Natural killer cell (primary cell): Measurements from ENCODE around the gene PKM. TPM values are rescaled to one million over a fixed set of nuclear protein-coding genes. Genes with fewer than 3 reads are reported as not detected.

Experiments used
- ATAC-seq, 3 donors: fragments of 150-1000 bp in 2 of 3; fragments of 200-7000 bp in 1 of 3; cut with Tn5 transposase; 1 replicate in 1 of 3; 2 replicates in 2 of 3; pipeline ENCODE4 v1.10.0; 2021; ENCODE audit warnings: mild to moderate bottlenecking in 2 of 3, moderate library complexity in 2 of 3
- DNase-seq, 2 donors: peaks; one replicate each; pipeline versions ENCODE4 v3.0.0 to v3.0.0-alpha.2; 2013 to 2021; ENCODE audit warnings: mixed read lengths in 1 of 2
- H3K27ac ChIP-seq: one replicate; pipeline ENCODE4 v1.5.1; 2013; ENCODE audit warnings: mild to moderate bottlenecking, low read length
- H3K27me3 ChIP-seq: one replicate; pipeline ENCODE4 v1.6.1; 2013; ENCODE audit warnings: low read length; ENCODE audit not compliant: control insufficient read depth, insufficient read depth
- H3K36me3 ChIP-seq: one replicate; pipeline ENCODE4 v1.6.1; 2013; ENCODE audit warnings: low read length; ENCODE audit not compliant: control insufficient read depth, insufficient read depth
- H3K4me1 ChIP-seq: one replicate; pipeline ENCODE4 v1.6.1; 2013; ENCODE audit warnings: low read length; ENCODE audit not compliant: control insufficient read depth, insufficient read depth
- H3K4me3 ChIP-seq: one replicate; pipeline ENCODE4 v1.5.1; 2013; ENCODE audit warnings: low read length
- H3K9me3 ChIP-seq: one replicate; pipeline ENCODE4 v1.6.1; 2013; ENCODE audit warnings: low read length; ENCODE audit not compliant: control insufficient read depth, insufficient read depth
- H3K27ac Mint-ChIP-seq, 2 donors: one replicate each; pipeline ENCODE4 v1.8.0; 2022; ENCODE audit warnings: mild to moderate bottlenecking in 2 of 2, mixed read lengths in 2 of 2, moderate library complexity in 1 of 2
- H3K27me3 Mint-ChIP-seq, 2 donors: one replicate each; pipeline ENCODE4 v1.8.0; 2022; ENCODE audit warnings: low read depth in 2 of 2, mixed read lengths in 2 of 2
- H3K36me3 Mint-ChIP-seq: one replicate; pipeline ENCODE4 v1.8.0; 2022; ENCODE audit warnings: mixed read lengths
- H3K4me1 Mint-ChIP-seq, 2 donors: one replicate each; pipeline ENCODE4 v1.8.0; 2022; ENCODE audit warnings: mixed read lengths in 2 of 2
- H3K4me3 Mint-ChIP-seq: one replicate; pipeline ENCODE4 v1.8.0; 2022; ENCODE audit warnings: mild to moderate bottlenecking, moderate library complexity, mixed read lengths
- H3K9me3 Mint-ChIP-seq, 2 donors: one replicate each; pipeline ENCODE4 v1.8.0; 2022; ENCODE audit warnings: mixed read lengths in 2 of 2
- WGBS: methylation state at CpG from one replicate; pipeline ENCODE4 v1.1.7; 2013; ENCODE audit warnings: missing lambda C conversion rate; ENCODE audit not compliant: insufficient coverage; 5-methylcytosine and 5-hydroxymethylcytosine counted together
- intact Hi-C: fragments of 100-400 bp; cut with micrococcal nuclease; formaldehyde crosslinking; loops from one replicate; pipeline ENCODE4 v1.14.2; 2022
- total RNA-seq, 4 donors: library from RNA; stranded (reverse); fragments of 120-200 nt in 1 of 4; gene quantifications; one replicate each; pipeline versions ENCODE4 v1.2.3 to v1.2.4, GENCODE V29; 2013 to 2022
- TF ChIP-seq, protein P1 (sequence below): fragments of 200-600 bp; IDR thresholded peaks from one replicate; pipeline ENCODE4 v1.8.0; 2022; ENCODE audit warnings: antibody characterized with exemption

The PKM gene
- total RNA-seq, 3 donors from 2014 or later (not counting 1 experiment from before 2014, with no cell fraction given), result 121 to 180 (median 155) TPM

DNA sequence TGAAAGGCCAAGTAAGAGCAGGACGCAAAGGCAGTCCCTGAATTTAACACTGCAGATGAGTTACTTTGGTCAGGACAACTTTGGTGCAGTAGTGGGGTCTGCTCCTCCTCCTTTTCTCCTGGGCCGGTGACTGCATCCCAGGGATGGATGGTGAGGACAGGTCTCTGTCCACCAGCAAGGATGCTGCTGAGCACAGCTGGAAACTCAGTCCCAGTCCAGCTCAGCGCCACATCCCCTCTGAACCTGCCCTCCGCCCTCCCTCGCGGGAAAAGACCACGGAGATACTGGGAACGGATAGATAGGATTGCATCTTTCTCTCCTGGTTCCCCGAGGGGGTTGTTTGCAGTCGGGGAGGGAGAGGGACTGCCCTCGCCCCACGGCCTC lies 47.2 kb downstream of the PKM start:
- TF ChIP-seq, protein P1, sequence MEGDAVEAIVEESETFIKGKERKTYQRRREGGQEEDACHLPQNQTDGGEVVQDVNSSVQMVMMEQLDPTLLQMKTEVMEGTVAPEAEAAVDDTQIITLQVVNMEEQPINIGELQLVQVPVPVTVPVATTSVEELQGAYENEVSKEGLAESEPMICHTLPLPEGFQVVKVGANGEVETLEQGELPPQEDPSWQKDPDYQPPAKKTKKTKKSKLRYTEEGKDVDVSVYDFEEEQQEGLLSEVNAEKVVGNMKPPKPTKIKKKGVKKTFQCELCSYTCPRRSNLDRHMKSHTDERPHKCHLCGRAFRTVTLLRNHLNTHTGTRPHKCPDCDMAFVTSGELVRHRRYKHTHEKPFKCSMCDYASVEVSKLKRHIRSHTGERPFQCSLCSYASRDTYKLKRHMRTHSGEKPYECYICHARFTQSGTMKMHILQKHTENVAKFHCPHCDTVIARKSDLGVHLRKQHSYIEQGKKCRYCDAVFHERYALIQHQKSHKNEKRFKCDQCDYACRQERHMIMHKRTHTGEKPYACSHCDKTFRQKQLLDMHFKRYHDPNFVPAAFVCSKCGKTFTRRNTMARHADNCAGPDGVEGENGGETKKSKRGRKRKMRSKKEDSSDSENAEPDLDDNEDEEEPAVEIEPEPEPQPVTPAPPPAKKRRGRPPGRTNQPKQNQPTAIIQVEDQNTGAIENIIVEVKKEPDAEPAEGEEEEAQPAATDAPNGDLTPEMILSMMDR, result no peak
- Mint-ChIP-seq H3K27ac (no peak overlapping the region), H3K4me1 (no peaks in the 10 kb centered on the region), H3K36me3 (no peaks in the 10 kb centered on the region), H3K9me3 (no peaks in the 10 kb centered on the region), H3K27me3 (peaks cover 27 to 31% of the 10 kb centered on the region in 2 donors), H3K4me3 (no peak overlapping the region)
- Histone ChIP-seq H3K27ac (no peak overlapping the region), H3K4me3 (no peak overlapping the region), H3K9me3 (no peaks in the 10 kb centered on the region), H3K4me1 (no peaks in the 10 kb centered on the region), H3K36me3 (no peaks in the 10 kb centered on the region), H3K27me3 (peaks cover 9% of the 10 kb centered on the region)
- 52% methylated on average over 12 of the region's 12 CpGs for WGBS
- no peak for ATAC-seq
- intact Hi-C loops, result no loop called here
- no peak for DNase-seq

DNA sequence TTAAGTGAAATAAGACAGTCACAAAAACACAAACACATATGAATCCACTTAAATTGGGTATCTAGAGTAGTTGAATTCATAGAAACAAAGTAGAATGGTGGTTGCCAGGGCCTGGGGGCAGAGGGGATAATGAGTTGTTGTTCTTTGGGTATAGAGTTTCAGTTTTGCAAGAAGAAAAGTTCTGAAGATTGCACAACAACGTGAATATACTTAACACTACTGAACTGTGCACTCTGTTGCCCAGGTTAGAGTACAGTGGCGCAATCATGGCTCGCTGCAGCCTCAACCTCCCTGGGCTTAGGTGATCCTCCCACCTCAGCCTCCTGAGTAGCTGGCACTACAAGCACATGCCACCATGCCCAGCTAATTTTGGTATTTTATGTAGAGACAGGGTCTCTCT lies 48.3 kb downstream of the PKM start:
- Mint-ChIP-seq H3K9me3 (no peaks in the 10 kb centered on the region), H3K4me3 (no peak overlapping the region), H3K27me3 (peaks cover 23 to 31% of the 10 kb centered on the region in 2 donors), H3K4me1 (no peaks in the 10 kb centered on the region), H3K27ac (no peak overlapping the region), H3K36me3 (no peaks in the 10 kb centered on the region)
- no peak for DNase-seq
- TF ChIP-seq, protein P1, result no peak
- no peak overlapping the region for H3K27ac ChIP-seq
- no peak for ATAC-seq
- H3K4me3 ChIP-seq, result no peak overlapping the region
- intact Hi-C loops, result no loop called here
- H3K36me3 ChIP-seq, result no peaks in the 10 kb centered on the region
- H3K4me1 ChIP-seq, result no peaks in the 10 kb centered on the region
- peaks cover 9% of the 10 kb centered on the region for H3K27me3 ChIP-seq
- 80% methylated on average over 3 of the region's 3 CpGs for WGBS
- no peaks in the 10 kb centered on the region for H3K9me3 ChIP-seq

DNA sequence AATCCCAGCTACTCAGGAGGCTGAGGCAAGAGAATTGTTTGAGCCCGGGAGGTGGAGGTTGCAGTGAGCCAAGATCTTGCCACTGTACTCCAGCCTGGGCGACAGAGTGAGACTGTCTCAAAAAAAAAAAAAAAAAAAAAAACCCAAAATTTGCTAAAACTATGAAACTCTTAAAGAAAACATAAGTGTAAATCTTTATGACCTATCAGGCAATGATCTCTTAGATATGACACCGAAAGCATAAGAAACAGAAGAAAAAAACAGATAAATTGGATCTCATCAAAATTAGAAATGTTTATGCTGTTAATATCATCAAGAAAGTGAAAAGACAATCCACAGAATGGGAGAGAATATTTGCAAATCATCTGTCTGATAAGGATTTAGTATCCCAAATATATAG lies 48.7 kb downstream of the PKM start:
- no peaks in the 10 kb centered on the region for H3K4me1 Mint-ChIP-seq
- WGBS, result 88% methylated on average over 1 of the region's 3 CpGs
- TF ChIP-seq, protein P1, result no peak

DNA sequence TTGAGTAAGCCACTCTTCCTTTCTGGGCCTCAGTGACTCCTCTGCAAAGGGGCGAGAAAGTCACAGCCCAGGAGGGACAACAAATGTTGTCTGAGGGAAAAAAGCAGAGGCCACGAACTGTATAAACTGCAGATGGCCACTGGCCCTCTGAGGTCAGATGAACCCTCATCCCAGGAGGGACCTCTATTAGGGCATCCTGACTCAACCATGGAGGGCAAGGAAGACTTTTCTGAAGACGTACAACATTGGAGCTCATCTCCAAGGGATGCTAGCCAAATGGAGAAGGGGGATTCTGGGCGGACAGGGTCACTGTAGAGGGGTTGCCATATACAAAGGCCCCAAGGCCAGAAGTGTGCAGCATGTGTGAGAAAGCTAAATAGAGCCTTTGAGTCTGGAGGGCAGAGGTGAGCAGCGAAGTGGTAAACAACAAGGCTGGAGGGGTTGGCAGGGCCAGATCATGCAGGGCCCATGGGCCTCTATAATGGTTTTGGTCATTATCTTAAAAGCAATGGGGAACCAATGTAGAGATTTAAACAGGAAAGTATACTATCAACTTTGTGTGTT lies 50.1 kb downstream of the PKM start:
- ATAC-seq, result no peak
- no peaks in the 10 kb centered on the region for H3K9me3 Mint-ChIP-seq

More for the DNA sequence above, 48.7 kb downstream of the PKM start:
- Mint-ChIP-seq H3K36me3 (no peaks in the 10 kb centered on the region), H3K27me3 (peaks cover 23 to 31% of the 10 kb centered on the region in 2 donors), H3K4me3 (no peak overlapping the region), H3K27ac (no peak overlapping the region), H3K9me3 (no peaks in the 10 kb centered on the region)
- H3K9me3 ChIP-seq, result no peaks in the 10 kb centered on the region
- H3K27ac ChIP-seq, result no peak overlapping the region
- H3K36me3 ChIP-seq, result no peaks in the 10 kb centered on the region
- DNase-seq, result no peak
- intact Hi-C loops, result no loop called here
- H3K4me3 ChIP-seq, result no peak overlapping the region
- ATAC-seq, result no peak
- H3K27me3 ChIP-seq, result peaks cover 9% of the 10 kb centered on the region
- no peaks in the 10 kb centered on the region for H3K4me1 ChIP-seq

More for the DNA sequence above, 50.1 kb downstream of the PKM start:
- H3K27me3 ChIP-seq, result peaks cover 9% of the 10 kb centered on the region
- no peaks in the 10 kb centered on the region for H3K9me3 ChIP-seq
- Mint-ChIP-seq H3K4me1 (no peaks in the 10 kb centered on the region), H3K27me3 (peaks cover 23 to 31% of the 10 kb centered on the region in 2 donors), H3K36me3 (no peaks in the 10 kb centered on the region), H3K27ac (no peak overlapping the region), H3K4me3 (no peak overlapping the region)
- TF ChIP-seq, protein P1, result no peak
- WGBS, result 89% methylated on average over 5 of the region's 5 CpGs
- no peak overlapping the region for H3K27ac ChIP-seq
- intact Hi-C loops, result no loop called here
- no peaks in the 10 kb centered on the region for H3K36me3 ChIP-seq
- no peak for DNase-seq
- no peaks in the 10 kb centered on the region for H3K4me1 ChIP-seq
- H3K4me3 ChIP-seq, result no peak overlapping the region
